HK-2 (cell line): Measurements from ENCODE around the gene WDR38.

Experiments used
- DNase-seq: peaks from one replicate; pipeline ENCODE4 v3.0.0-alpha.2; 2018; ENCODE audit not compliant: unreplicated experiment

The WDR38 gene

GRCh38 chr9:124858330-124859046, 5.2 kb downstream of the WDR38 start:
- DNase-seq, result no peak

GRCh38 chr9:124859803-124860581, 6.7 kb downstream of the WDR38 start:
- no peak for DNase-seq

- peak; percentile 13 for DNase-seq
Measured at GRCh38 chr9:124860582-124861341, 7.5 kb downstream of the WDR38 start.

GRCh38 chr9:124861342-124862229, 8.3 kb downstream of the WDR38 start, which contains the start of the genes ARPC5L and RPL35:
Gene ARPC5L, plus strand, starts transcription at chr9:124862130. Its CDS starts 7,161 bp downstream, at chr9:124869291.
Gene RPL35, minus strand, starts transcription at chr9:124861957. Its CDS starts 45 bp downstream, at chr9:124861912.
- peak; percentile 92 for DNase-seq

GRCh38 chr9:124863371-124863871, 10.2 kb downstream of the WDR38 start:
- DNase-seq, result no peak

GRCh38 chr9:124868511-124869465, 15.5 kb downstream of the WDR38 start:
- peak; percentile 90 for DNase-seq

- DNase-seq, result peak; percentile 58
Measured at GRCh38 chr9:124869466-124869985, 16.3 kb downstream of the WDR38 start.

GRCh38 chr9:124869986-124870560, 16.8 kb downstream of the WDR38 start:
- DNase-seq, result peak; percentile 40

- no peak for DNase-seq
Measured at GRCh38 chr9:124870723-124871122, 17.5 kb downstream of the WDR38 start.

GRCh38 chr9:124871156-124871561, 17.9 kb downstream of the WDR38 start:
- DNase-seq, result no peak

GRCh38 chr9:124873664-124874063, 20.4 kb downstream of the WDR38 start:
- DNase-seq, result no peak

GRCh38 chr9:124875501-124875900, 22.2 kb downstream of the WDR38 start:
- DNase-seq, result no peak

- DNase-seq, result no peak
Measured at GRCh38 chr9:124877021-124877782, 23.9 kb downstream of the WDR38 start.

GRCh38 chr9:124878021-124878420, 24.8 kb downstream of the WDR38 start:
- no peak for DNase-seq

- no peak for DNase-seq
Measured at GRCh38 chr9:124878518-124878917, 25.3 kb downstream of the WDR38 start.

- no peak for DNase-seq
Measured at GRCh38 chr9:124879226-124879625, 26.0 kb downstream of the WDR38 start.

GRCh38 chr9:124880501-124880900, 27.2 kb downstream of the WDR38 start:
- DNase-seq, result no peak

- no peak for DNase-seq
Measured at GRCh38 chr9:124881138-124881743, 28.0 kb downstream of the WDR38 start.
